Neural progenitor cell (in vitro differentiated cells): ENCODE measurements around the gene SYTL3. TPM values are rescaled to one million over a fixed set of nuclear protein-coding genes. Genes with fewer than 3 reads are reported as not detected.

Experiments
- DNase-seq: peaks from one replicate; pipeline ENCODE4 v3.0.0-alpha.2; 2016; ENCODE audit warnings: low spot score
- H2AFZ ChIP-seq: fragments of 200-600 bp; sonication (generic); replicated peaks from 2 replicates; pipeline ENCODE4 v1.6.1; 2016; ENCODE audit warnings: antibody characterized with exemption
- H3F3A ChIP-seq: fragments of 200-600 bp; sonication (generic); 2 replicates; pipeline ENCODE4 v1.6.1; 2016; ENCODE audit warnings: antibody characterized with exemption, low read depth
- H3K27ac ChIP-seq: fragments of 200-600 bp; sonication (generic); 2 replicates; pipeline ENCODE4 v1.5.1; 2016; ENCODE audit warnings: mild to moderate bottlenecking
- H3K27me3 ChIP-seq: fragments of 200-600 bp; sonication (generic); 2 replicates; pipeline ENCODE4 v1.6.1; 2016; ENCODE audit warnings: mild to moderate bottlenecking, moderate library complexity
- H3K36me3 ChIP-seq: fragments of 200-600 bp; sonication (generic); 2 replicates; pipeline ENCODE4 v1.5.1; 2016
- H3K4me1 ChIP-seq: fragments of 200-600 bp; sonication (generic); 2 replicates; pipeline ENCODE4 v1.6.1; 2016; ENCODE audit warnings: mixed run types
- H3K4me2 ChIP-seq: fragments of 200-600 bp; sonication (generic); 2 replicates; pipeline ENCODE4 v1.6.1; 2016
- H3K4me3 ChIP-seq: fragments of 200-600 bp; sonication (generic); 2 replicates; pipeline ENCODE4 v1.5.1; 2016
- H3K79me2 ChIP-seq: fragments of 200-600 bp; sonication (generic); 2 replicates; pipeline ENCODE4 v1.6.1; 2016; ENCODE audit warnings: low read depth
- H3K9ac ChIP-seq: fragments of 200-600 bp; sonication (generic); 2 replicates; pipeline ENCODE4 v1.6.1; 2016
- H3K9me3 ChIP-seq: fragments of 200-600 bp; sonication (generic); 2 replicates; pipeline ENCODE4 v1.5.1; 2016; ENCODE audit warnings: low read depth
- H4K20me1 ChIP-seq: fragments of 200-600 bp; sonication (generic); 2 replicates; pipeline ENCODE4 v1.6.1; 2016; ENCODE audit warnings: low read depth
- H3K27ac Mint-ChIP-seq: 3 replicates; pipeline ENCODE4 v1.8.0; 2021; ENCODE audit warnings: mixed read lengths
- H3K27me3 Mint-ChIP-seq: 2 replicates; pipeline ENCODE4 v1.8.0; 2022; ENCODE audit warnings: low read depth, mild to moderate bottlenecking, inconsistent platforms, moderate library complexity, mixed read lengths; ENCODE audit not compliant: insufficient read depth
- H3K36me3 Mint-ChIP-seq: 3 replicates; pipeline ENCODE4 v1.8.0; 2021; ENCODE audit warnings: mixed read lengths
- H3K4me1 Mint-ChIP-seq: 3 replicates; pipeline ENCODE4 v1.8.0; 2021; ENCODE audit warnings: mixed read lengths
- H3K4me3 Mint-ChIP-seq: 3 replicates; pipeline ENCODE4 v1.8.0; 2021; ENCODE audit warnings: mild to moderate bottlenecking, moderate library complexity, mixed read lengths
- H3K9me3 Mint-ChIP-seq: 3 replicates; pipeline ENCODE4 v1.8.0; 2020; ENCODE audit warnings: mixed read lengths
- CTCF ChIP-seq: fragments of 200-600 bp; sonication (generic); IDR thresholded peaks from 2 replicates; pipeline ENCODE4 v1.5.1; 2017; ENCODE audit warnings: antibody characterized with exemption, mild to moderate bottlenecking
- EZH2 ChIP-seq: fragments of 200-600 bp; sonication (generic); IDR thresholded peaks from 2 replicates; pipeline ENCODE4 v1.6.1; 2017; ENCODE audit warnings: antibody characterized with exemption, mild to moderate bottlenecking, moderate library complexity
- EZH2phosphoT487 ChIP-seq: fragments of 200-600 bp; sonication (generic); IDR thresholded peaks from 2 replicates; pipeline ENCODE4 v1.6.1; 2017; ENCODE audit warnings: antibody characterized with exemption
- total RNA-seq: library from RNA; depleted of rRNA; stranded (reverse); fragments of >200 nt; gene quantifications from 2 replicates; pipeline ENCODE4 v1.2.3, GENCODE V29; 2015; ENCODE audit warnings: low replicate concordance

Gene SYTL3
- total RNA-seq, 1 donor from 2014 or later, result not detected

- H3K4me2 ChIP-seq, result no peak overlapping the region
- no peaks in the 10 kb centered on the region for H4K20me1 ChIP-seq
- H3K27ac ChIP-seq, result no peak overlapping the region
- H3K4me1 ChIP-seq, result peaks cover 5% of the 10 kb centered on the region
- H3K4me1 Mint-ChIP-seq, result no peaks in the 10 kb centered on the region
- H3K4me3 ChIP-seq, result no peak overlapping the region
- DNase-seq, result no peak
- H3K27ac Mint-ChIP-seq, result no peak overlapping the region
- H3F3A ChIP-seq, result peaks cover 4% of the 10 kb centered on the region
- no peaks in the 10 kb centered on the region for H3K27me3 ChIP-seq
- peaks cover 1% of the 10 kb centered on the region for H3K36me3 Mint-ChIP-seq
- H3K36me3 ChIP-seq, result no peaks in the 10 kb centered on the region
- H3K27me3 Mint-ChIP-seq, result peaks cover 3% of the 10 kb centered on the region
- no peak for TF ChIP-seq EZH2
- no peak for TF ChIP-seq CTCF
- no peak for TF ChIP-seq EZH2phosphoT487
- no peak overlapping the region for H2AFZ ChIP-seq
- H3K9ac ChIP-seq, result no peak overlapping the region
- no peak overlapping the region for H3K4me3 Mint-ChIP-seq
- H3K79me2 ChIP-seq, result no peaks in the 10 kb centered on the region
- H3K9me3 Mint-ChIP-seq, result peaks cover 12% of the 10 kb centered on the region
- no peaks in the 10 kb centered on the region for H3K9me3 ChIP-seq
Measured at GRCh38 chr6:158725704-158726103, 75.8 kb downstream of the SYTL3 start.

GRCh38 chr6:158729906-158730540 lies 80.2 kb downstream of the SYTL3 start:
- Histone ChIP-seq H3F3A (peaks cover 4% of the 10 kb centered on the region), H4K20me1 (no peaks in the 10 kb centered on the region), H3K4me2 (peak overlapping the region; percentile 77), H3K27me3 (no peaks in the 10 kb centered on the region), H3K9ac (no peak overlapping the region), H3K79me2 (no peaks in the 10 kb centered on the region), H3K4me3 (peak overlapping the region; percentile 42), H3K4me1 (peaks cover 4% of the 10 kb centered on the region), H3K9me3 (no peaks in the 10 kb centered on the region), H3K36me3 (no peaks in the 10 kb centered on the region), H3K27ac (no peak overlapping the region), H2AFZ (peak overlapping the region; percentile 84)
- Mint-ChIP-seq H3K4me3 (no peak overlapping the region), H3K9me3 (peaks cover 16% of the 10 kb centered on the region), H3K27ac (no peak overlapping the region), H3K36me3 (peaks cover 2% of the 10 kb centered on the region), H3K27me3 (peaks cover 3% of the 10 kb centered on the region), H3K4me1 (no peaks in the 10 kb centered on the region)
- no peak for TF ChIP-seq EZH2phosphoT487
- TF ChIP-seq EZH2, result no peak
- no peak for TF ChIP-seq CTCF
- no peak for DNase-seq

- no peaks in the 10 kb centered on the region for H4K20me1 ChIP-seq
- H3K27me3 ChIP-seq, result no peaks in the 10 kb centered on the region
- peak overlapping the region; percentile 84 for H2AFZ ChIP-seq
- peak overlapping the region; percentile 77 for H3K4me2 ChIP-seq
- TF ChIP-seq CTCF (peak; percentile 46), EZH2phosphoT487 (no peak)
- Mint-ChIP-seq H3K27me3 (peaks cover 3% of the 10 kb centered on the region), H3K9me3 (peaks cover 16% of the 10 kb centered on the region), H3K36me3 (peaks cover 2% of the 10 kb centered on the region), H3K4me1 (no peaks in the 10 kb centered on the region), H3K4me3 (no peak overlapping the region), H3K27ac (no peak overlapping the region)
- peak; percentile 77 for DNase-seq
- no peaks in the 10 kb centered on the region for H3K9me3 ChIP-seq
- H3K4me3 ChIP-seq, result peak overlapping the region; percentile 42
- H3K4me1 ChIP-seq, result peaks cover 4% of the 10 kb centered on the region
- H3K27ac ChIP-seq, result no peak overlapping the region
- peaks cover 4% of the 10 kb centered on the region for H3F3A ChIP-seq
- no peaks in the 10 kb centered on the region for H3K36me3 ChIP-seq
- H3K9ac ChIP-seq, result no peak overlapping the region
- H3K79me2 ChIP-seq, result no peaks in the 10 kb centered on the region
Measured at GRCh38 chr6:158730541-158730907, 80.7 kb downstream of the SYTL3 start.
